Stimulated activated CD4-positive, alpha-beta T cell treated with anti-CD3 and anti-CD28 coated beads, Interleukin-15, amount 100 ng/mL, for 1 hour (primary cell): ENCODE measurements around the gene LARP6.
A peak's percentile ranks its signal among the peaks of the same experiment; 100 is the strongest.
"Not testable (repeated sequence)": the region's sequence is repeated elsewhere in the genome, so short reads cannot be mapped to it uniquely, and the experiment has no call there.

Experiments
- DNase-seq, 2 donors: peaks; one replicate each; pipeline ENCODE4 v3.0.0-alpha.2; 2020; ENCODE audit warnings: low read depth in 1 of 2, low spot score in 1 of 2

Gene LARP6

GRCh38 chr15:70859322-70859908 lies 5.5 kb upstream of the LARP6 start:
- no peak for DNase-seq

GRCh38 chr15:70858614-70859321 lies 4.8 kb upstream of the LARP6 start:
- not testable (repeated sequence) for DNase-seq

GRCh38 chr15:70857562-70858285 lies 3.8 kb upstream of the LARP6 start:
- no peak for DNase-seq

GRCh38 chr15:70856884-70857561 lies 3.1 kb upstream of the LARP6 start:
- DNase-seq, result no peak

- DNase-seq, result no peak
Observed at GRCh38 chr15:70856177-70856883, 2.4 kb upstream of the LARP6 start.

- DNase-seq, result no peak
Observed at GRCh38 chr15:70855764-70856163, 1.8 kb upstream of the LARP6 start.

- DNase-seq, result no peak
Observed at GRCh38 chr15:70854666-70854976, 664 bp upstream of the LARP6 start.

GRCh38 chr15:70853318-70853972 lies 512 bp downstream of the LARP6 start:
- DNase-seq, result peak in 1 of 2 donors; percentile 3

- DNase-seq, result no peak
Observed at GRCh38 chr15:70852501-70853317, 1.2 kb downstream of the LARP6 start.

- no peak for DNase-seq
Observed at GRCh38 chr15:70851889-70852288, 2.1 kb downstream of the LARP6 start.

- no peak for DNase-seq
Observed at GRCh38 chr15:70845602-70846360, 8.2 kb downstream of the LARP6 start.

GRCh38 chr15:70837476-70837875 lies 16.5 kb downstream of the LARP6 start:
- no peak for DNase-seq

GRCh38 chr15:70835841-70836240 lies 18.1 kb downstream of the LARP6 start:
- no peak for DNase-seq

GRCh38 chr15:70835415-70835814 lies 18.5 kb downstream of the LARP6 start:
- no peak for DNase-seq

GRCh38 chr15:70834999-70835398 lies 19.0 kb downstream of the LARP6 start:
- DNase-seq, result no peak

GRCh38 chr15:70833861-70834765 lies 19.8 kb downstream of the LARP6 start:
- no peak for DNase-seq

GRCh38 chr15:70833422-70833821 lies 20.5 kb downstream of the LARP6 start:
- DNase-seq, result no peak

- DNase-seq, result no peak
Observed at GRCh38 chr15:70832176-70832575, 21.8 kb downstream of the LARP6 start.
